Measurements from ENCODE around the gene C5orf63.

Gene C5orf63

GRCh38 chr5:127077366-127077765, 4.1 kb upstream of the C5orf63 start:
- DNase-seq (ENCODE audit: low read depth): no peak
- TF ChIP-seq CTCF (IDR thresholded peaks at IDR 0.05; ENCODE audit: low read depth, low read length, missing control alignments): no peak
- in situ Hi-C loops (cut with HindIII; ENCODE audit: low sequenced_read_pairs): no loop called here
- no peak overlapping the region for H3K4me3 ChIP-seq (ENCODE audit: low read depth, low read length)

- H3K4me3 ChIP-seq (ENCODE audit: low read depth, low read length): no peak overlapping the region
- in situ Hi-C loops (cut with HindIII; ENCODE audit: low sequenced_read_pairs): no loop called here
- DNase-seq (ENCODE audit: low read depth): no peak
- no peak for TF ChIP-seq CTCF (IDR thresholded peaks at IDR 0.05; ENCODE audit: low read depth, low read length, missing control alignments)
These were observed 3.2 kb upstream of the C5orf63 start for GRCh38 chr5:127076315-127077129.

GRCh38 chr5:127074466-127074865, 1.2 kb upstream of the C5orf63 start:
- DNase-seq (ENCODE audit: low read depth): no peak
- no peak for TF ChIP-seq CTCF (IDR thresholded peaks at IDR 0.05; ENCODE audit: low read depth, low read length, missing control alignments)
- in situ Hi-C loops (cut with HindIII; ENCODE audit: low sequenced_read_pairs): no loop called here
- no peak overlapping the region for H3K4me3 ChIP-seq (ENCODE audit: low read depth, low read length)

GRCh38 chr5:127070243-127070642, 3.1 kb downstream of the C5orf63 start:
- no peak for TF ChIP-seq CTCF (IDR thresholded peaks at IDR 0.05; ENCODE audit: low read depth, low read length, missing control alignments)
- in situ Hi-C loops (cut with HindIII; ENCODE audit: low sequenced_read_pairs): no loop called here
- no peak for DNase-seq (ENCODE audit: low read depth)
- H3K4me3 ChIP-seq (ENCODE audit: low read depth, low read length): no peak overlapping the region

GRCh38 chr5:127068493-127069214, 4.6 kb downstream of the C5orf63 start:
- TF ChIP-seq CTCF (IDR thresholded peaks at IDR 0.05; ENCODE audit: low read depth, low read length, missing control alignments): no peak
- no peak overlapping the region for H3K4me3 ChIP-seq (ENCODE audit: low read depth, low read length)
- in situ Hi-C loops (cut with HindIII; ENCODE audit: low sequenced_read_pairs): no loop called here
- peak; percentile 80 for DNase-seq (ENCODE audit: low read depth)

GRCh38 chr5:127066721-127067120, 6.6 kb downstream of the C5orf63 start:
- no peak for TF ChIP-seq CTCF (IDR thresholded peaks at IDR 0.05; ENCODE audit: low read depth, low read length, missing control alignments)
- no peak overlapping the region for H3K4me3 ChIP-seq (ENCODE audit: low read depth, low read length)
- no peak for DNase-seq (ENCODE audit: low read depth)
- in situ Hi-C loops (cut with HindIII; ENCODE audit: low sequenced_read_pairs): no loop called here
